Pancreas (tissue), 10 donors: ENCODE data around the gene IFT57. TPM values are rescaled to one million over a fixed set of nuclear protein-coding genes. Genes with fewer than 3 reads are reported as not detected.

Source experiments
- ATAC-seq, 4 donors: fragments of 200-7000 bp; cut with Tn5 transposase; one replicate each; pipeline versions ENCODE4 v1.8.0 to v1.9.1; 2020; ENCODE audit warnings: mild to moderate bottlenecking in 4 of 4, moderate library complexity in 4 of 4
- DNase-seq, 6 donors: peaks; one replicate each; pipeline ENCODE4 v3.0.0-alpha.2; 2020
- FAIRE-seq: peaks from 2 replicates; lab custom pipeline; 2012; peaks lifted over from hg19 to GRCh38; lab: Jason Lieb, UNC
- H3K27ac ChIP-seq, 4 donors: fragments of 200-600 bp; sonication (generic); 1 replicate in 3 of 4; 2 replicates in 1 of 4; pipeline versions ENCODE4 v1.5.0 to v1.8.0; 2020
- H3K27me3 ChIP-seq, 4 donors: fragments of 200-600 bp; one replicate each; pipeline ENCODE4 v1.8.0; 2021
- H3K36me3 ChIP-seq, 3 donors: fragments of 200-600 bp; sonication (generic) in 1 of 3; one replicate each; pipeline versions ENCODE4 v1.5.0 to v1.8.0; 2020 to 2021
- H3K4me1 ChIP-seq, 3 donors: fragments of 200-600 bp; one replicate each; pipeline ENCODE4 v1.8.0; 2021
- H3K4me3 ChIP-seq, 4 donors: fragments of 200-600 bp; sonication (generic) in 2 of 4; one replicate each; pipeline versions ENCODE4 v1.5.0 to v1.8.0; 2020 to 2021
- H3K9me3 ChIP-seq, 4 donors: fragments of 200-600 bp; one replicate each; pipeline ENCODE4 v1.8.0; 2021
- CTCF ChIP-seq, 4 donors: fragments of 200-600 bp; sonication (generic) in 3 of 4; IDR thresholded peaks; one replicate each; pipeline versions ENCODE4 v1.5.0 to v1.8.0; 2021; ENCODE audit warnings: antibody characterized with exemption in 4 of 4
- WGBS, 2 donors: extraction: QIAGEN DNeasy Blood & Tissue Kit; methylation state at CpG; one replicate each; pipeline ENCODE4 v1.1.7; 2013; 5-methylcytosine and 5-hydroxymethylcytosine counted together
- intact Hi-C, 3 donors: fragments of 100-400 bp; cut with DNase I; formaldehyde crosslinking; loops; one replicate each; pipeline versions ENCODE4 v1.11.1 to v1.14.2; 2022
- polyA plus RNA-seq, 2 donors: library from polyadenylated mRNA; stranded (reverse); fragments of 200-250 nt; gene quantifications; one replicate each; pipeline ENCODE4 v1.2.3, GENCODE V29; 2013
- total RNA-seq, 6 donors: library from RNA; stranded (reverse); fragmentation: NEBNext Ultra II Directional in 4 of 6; extraction: Animal tissue kit (Norgen Biotek cat#: 25700) in 4 of 6; gene quantifications; one replicate each; pipeline versions ENCODE4 v1.2.1 to v1.2.4, GENCODE V29; 2021 to 2023
- donor health status: healthy with polysubstance abuse.
- donor health status: DM: no; HTN: no; CAD: no; lungs with moderate emphysema.
- donor health status: DM: no; HTN: no; CAD: no.
- donor health status: control.
- donor health status: control.
- donor health status: Bipolar disorder and iron deficiency.
- donor health status: DM: yes; HTN: yes; CAD: no.
- donor health status: DM: no; HTN: no; CAD: no.
- donor health status: DM: no; HTN: no; CAD: no.
- donor health status: DM: yes; HTN: yes; CAD: no.

The IFT57 gene
- total and polyA plus RNA-seq, 8 donors = 10.4 to 40.2 (median 30.3) TPM

- ATAC-seq (no peak), DNase-seq (no peak), FAIRE-seq (no peak)
- no peak for TF ChIP-seq CTCF (IDR thresholded peaks at IDR 0.05)
- H3K4me1 ChIP-seq = peaks cover 0 to 3% (median 0%) of the 10 kb centered on the region in 3 donors
- no peak overlapping the region for H3K27ac ChIP-seq
- no peaks in the 10 kb centered on the region for H3K36me3 ChIP-seq
- no peaks in the 10 kb centered on the region for H3K9me3 ChIP-seq
- no peaks in the 10 kb centered on the region for H3K27me3 ChIP-seq
- H3K4me3 ChIP-seq = no peak overlapping the region
- WGBS, 2 donors = 32 to 38% methylated on average over 1 of the region's 1 CpG
- intact Hi-C loops = no loop called here
Observed at GRCh38 chr3:108180194-108180593, 42.0 kb downstream of the IFT57 start.

GRCh38 chr3:108178676-108179075 lies 43.5 kb downstream of the IFT57 start:
- intact Hi-C loops = no loop called here
- FAIRE-seq (no peak), ATAC-seq (peak in 3 of 4 donors; percentile 39 to 54 (median 47)), DNase-seq (no peak)
- no peak for TF ChIP-seq CTCF (IDR thresholded peaks at IDR 0.05)
- no peaks in the 10 kb centered on the region for H3K9me3 ChIP-seq
- no peaks in the 10 kb centered on the region for H3K36me3 ChIP-seq
- peaks cover 0 to 3% (median 0%) of the 10 kb centered on the region in 3 donors for H3K4me1 ChIP-seq
- H3K27ac ChIP-seq = no peak overlapping the region
- H3K27me3 ChIP-seq = no peaks in the 10 kb centered on the region
- H3K4me3 ChIP-seq = no peak overlapping the region
- WGBS, 2 donors = 100% methylated on average over 1 of the region's 1 CpG

GRCh38 chr3:108177536-108177935 lies 44.7 kb downstream of the IFT57 start:
- Histone ChIP-seq H3K27ac (no peak overlapping the region), H3K4me3 (no peak overlapping the region), H3K9me3 (no peaks in the 10 kb centered on the region), H3K27me3 (no peaks in the 10 kb centered on the region), H3K4me1 (peaks cover 0 to 3% (median 0%) of the 10 kb centered on the region in 3 donors), H3K36me3 (no peaks in the 10 kb centered on the region)
- FAIRE-seq (no peak), ATAC-seq (no peak), DNase-seq (no peak)
- 95 to 97% methylated on average over 2 of the region's 2 CpGs for whole genome bisulfite sequencing, 2 donors
- TF ChIP-seq CTCF (IDR thresholded peaks at IDR 0.05) = no peak
- intact Hi-C loops = no loop called here

GRCh38 chr3:108175352-108175751 lies 46.9 kb downstream of the IFT57 start:
- Histone ChIP-seq H3K27me3 (no peaks in the 10 kb centered on the region), H3K27ac (no peak overlapping the region), H3K36me3 (no peaks in the 10 kb centered on the region), H3K4me3 (no peak overlapping the region), H3K9me3 (no peaks in the 10 kb centered on the region), H3K4me1 (no peaks in the 10 kb centered on the region)
- intact Hi-C loops = no loop called here
- ATAC-seq (no peak), FAIRE-seq (no peak), DNase-seq (no peak)
- no peak for TF ChIP-seq CTCF (IDR thresholded peaks at IDR 0.05)
- WGBS, 2 donors = 95 to 100% methylated on average over 1 of the region's 1 CpG

GRCh38 chr3:108171106-108171505 lies 51.1 kb downstream of the IFT57 start:
- H3K27me3 ChIP-seq = no peaks in the 10 kb centered on the region
- DNase-seq (no peak), FAIRE-seq (no peak), ATAC-seq (no peak)
- H3K27ac ChIP-seq = no peak overlapping the region
- 81 to 91% methylated on average over 2 of the region's 2 CpGs for WGBS, 2 donors
- H3K4me3 ChIP-seq = no peak overlapping the region
- no peak for TF ChIP-seq CTCF (IDR thresholded peaks at IDR 0.05)
- H3K9me3 ChIP-seq = no peaks in the 10 kb centered on the region
- no peaks in the 10 kb centered on the region for H3K4me1 ChIP-seq
- H3K36me3 ChIP-seq = peaks cover 0 to 15% (median 0%) of the 10 kb centered on the region in 3 donors
- intact Hi-C loops = no loop called here
